GM12878 (cell line): ENCODE results near the gene RTEL1. TPM values are rescaled to one million over a fixed set of nuclear protein-coding genes. Genes with fewer than 3 reads are reported as not detected.

Experiments
- ATAC-seq: fragments of 200-7000 bp; cut with Tn5 transposase; 3 replicates; pipeline ENCODE4 v1.9.1; 2020; ENCODE audit warnings: mild to moderate bottlenecking, moderate library complexity
- BruUV-seq: library from RNA; stranded (reverse); fragments of 400-500 nt; replicated peaks from 2 replicates; lab custom pipeline; 2021; lab: Mats Ljungman, UMichigan
- CTCF ChIA-PET: fragments of 300-600 bp; sonication (Branson Sonifier 250); formaldehyde crosslinking; extraction: SDS; loops from one replicate; lab custom pipeline; 2021; ENCODE audit warnings: inconsistent platforms; lab: Yijun Ruan, JAX
- POLR2A ChIA-PET: fragments of 350-600 bp; formaldehyde crosslinking; extraction: SDS; loops from one replicate; lab custom pipeline; 2021; ENCODE audit warnings: inconsistent platforms; lab: Charles Lee
- RAD21 ChIA-PET: fragments of 300-600 bp; sonication (Branson Sonifier 250); formaldehyde crosslinking; loops from one replicate; lab custom pipeline; 2023; ENCODE audit warnings: antibody characterized with exemption; ENCODE audit not compliant: unreplicated experiment; lab: Charles Lee
- SMC1A ChIA-PET: fragments of 300-600 bp; sonication (Branson Sonifier 250); formaldehyde crosslinking; loops from one replicate; lab custom pipeline; 2023; ENCODE audit not compliant: unreplicated experiment, uncharacterized antibody; lab: Charles Lee
- DNase-seq: peaks from one replicate; pipeline ENCODE4 v3.0.0-alpha.2; 2011; ENCODE audit warnings: low read depth, low spot score
- FAIRE-seq: peaks from 3 replicates; lab custom pipeline; 2011; peaks lifted over from hg19 to GRCh38; lab: Jason Lieb, UNC
- H2AFZ ChIP-seq: 2 replicates; pipeline ENCODE4 v1.6.0; 2011; ENCODE audit warnings: low read depth, low read length, control low read depth; ENCODE audit not compliant: control insufficient read depth
- H3K27ac ChIP-seq: 2 replicates; pipeline ENCODE4 v1.5.1; 2011; ENCODE audit warnings: control low read depth; ENCODE audit not compliant: control insufficient read depth, insufficient read depth
- H3K27me3 ChIP-seq, 2 experiments: replicated peaks in 1 of 2; 2 replicates each; pipeline versions ENCODE4 v1.6.0 to v1.6.1; 2011; ENCODE audit warnings: low read length in 1 of 2; ENCODE audit not compliant: control insufficient read depth in 2 of 2, insufficient read depth in 2 of 2
- H3K36me3 ChIP-seq, 2 experiments: 2 replicates each; pipeline ENCODE4 v1.5.1; 2011; ENCODE audit warnings: low read length in 1 of 2; ENCODE audit not compliant: control insufficient read depth in 2 of 2, insufficient read depth in 2 of 2
- H3K4me1 ChIP-seq: 2 replicates; pipeline ENCODE4 v1.6.1; 2011; ENCODE audit warnings: mild to moderate bottlenecking, low read length, moderate library complexity, mixed read lengths; ENCODE audit not compliant: control insufficient read depth, insufficient read depth
- H3K4me2 ChIP-seq: 2 replicates; pipeline ENCODE4 v1.6.0; 2011; ENCODE audit warnings: control low read depth; ENCODE audit not compliant: control insufficient read depth, insufficient read depth
- H3K4me3 ChIP-seq: fragments of 200-600 bp; sonication (generic); 2 replicates; pipeline ENCODE4 v1.5.1; 2016
- H3K79me2 ChIP-seq: 2 replicates; pipeline ENCODE4 v1.6.0; 2011; ENCODE audit warnings: low read length; ENCODE audit not compliant: control insufficient read depth, insufficient read depth
- H3K9ac ChIP-seq: 2 replicates; pipeline ENCODE4 v1.8.0; 2011; ENCODE audit warnings: low read length, control low read depth, mixed read lengths; ENCODE audit not compliant: control insufficient read depth, insufficient read depth
- H3K9me3 ChIP-seq: replicated peaks from 3 replicates; pipeline ENCODE4 v1.5.1; 2011; ENCODE audit warnings: mild to moderate bottlenecking, low read length; ENCODE audit not compliant: control insufficient read depth, insufficient read depth
- H4K20me1 ChIP-seq: 2 replicates; pipeline ENCODE4 v1.6.0; 2011; ENCODE audit not compliant: control insufficient read depth, insufficient read depth
- BHLHE40 ChIP-seq, 2 experiments: fragments of 450-650 bp in 1 of 2; IDR thresholded peaks; 2 replicates each; pipeline ENCODE4 v1.6.1; 2011 to 2017; ENCODE audit warnings: low read depth in 2 of 2, borderline replicate concordance in 1 of 2, improper control_type of control experiment in 1 of 2, low read length in 1 of 2, mild to moderate bottlenecking in 1 of 2
- GATAD2B ChIP-seq: fragments of 450-650 bp; conservative IDR thresholded peaks from 2 replicates; pipeline ENCODE4 v1.6.1; 2017; ENCODE audit warnings: low read depth, mild to moderate bottlenecking, moderate library complexity
- KDM1A ChIP-seq: fragments of 200-600 bp; sonication (generic); IDR thresholded peaks from 2 replicates; pipeline ENCODE4 v1.6.1; 2016; ENCODE audit warnings: borderline replicate concordance
- LARP7 ChIP-seq: fragments of 450-650 bp; IDR thresholded peaks from 2 replicates; pipeline ENCODE4 v1.6.1; 2017; ENCODE audit warnings: mild to moderate bottlenecking
- MEF2B ChIP-seq: fragments of 450-650 bp; IDR thresholded peaks from 2 replicates; pipeline ENCODE4 v1.6.1; 2018; ENCODE audit warnings: mild to moderate bottlenecking, moderate library complexity; ENCODE audit not compliant: partially characterized antibody, poor library complexity, severe bottlenecking
- POLR2A ChIP-seq: IDR thresholded peaks from 2 replicates; pipeline ENCODE4 v1.6.1; 2011; ENCODE audit warnings: low read depth, mild to moderate bottlenecking, low read length
- POLR2AphosphoS2 ChIP-seq: IDR thresholded peaks from 2 replicates; pipeline ENCODE4 v1.6.1; 2011; ENCODE audit warnings: low read depth, mild to moderate bottlenecking, low read length, improper control_type of control experiment, moderate library complexity
- RAD51 ChIP-seq: fragments of 450-650 bp; IDR thresholded peaks from 2 replicates; pipeline ENCODE4 v1.6.1; 2016; ENCODE audit warnings: moderate library complexity, mild to moderate bottlenecking, inconsistent platforms
- SMAD1 ChIP-seq: fragments of 450-650 bp; IDR thresholded peaks from 2 replicates; pipeline ENCODE4 v1.6.1; 2018; ENCODE audit warnings: mild to moderate bottlenecking, low read depth; ENCODE audit not compliant: partially characterized antibody
- SP1 ChIP-seq: IDR thresholded peaks from one replicate; pipeline ENCODE4 v1.6.1; 2011; ENCODE audit warnings: low read depth, low read length
- SRF ChIP-seq, 2 experiments: IDR thresholded peaks; 2 replicates each; pipeline ENCODE4 v1.6.1; 2011; ENCODE audit warnings: low read depth in 2 of 2, low read length in 2 of 2, mild to moderate bottlenecking in 1 of 2, moderate library complexity in 1 of 2
- SUZ12 ChIP-seq: fragments of 200-600 bp; sonication (generic); IDR thresholded peaks from one replicate; pipeline ENCODE4 v1.6.1; 2018; ENCODE audit warnings: antibody characterized with exemption, mild to moderate bottlenecking; ENCODE audit not compliant: unreplicated experiment
- TARDBP ChIP-seq: IDR thresholded peaks from 2 replicates; pipeline ENCODE4 v1.6.1; 2016; ENCODE audit warnings: borderline replicate concordance
- TCF7 ChIP-seq: IDR thresholded peaks from 2 replicates; pipeline ENCODE4 v1.6.1; 2014; ENCODE audit warnings: antibody characterized with exemption, borderline replicate concordance
- YY1 ChIP-seq: IDR thresholded peaks from 2 replicates; pipeline ENCODE4 v1.6.1; 2011; ENCODE audit warnings: low read depth, mild to moderate bottlenecking, low read length
- ZNF207 ChIP-seq: fragments of 450-650 bp; IDR thresholded peaks from 2 replicates; pipeline ENCODE4 v1.6.1; 2014; ENCODE audit warnings: antibody characterized with exemption, mild to moderate bottlenecking, borderline replicate concordance
- ZSCAN29 ChIP-seq: fragments of 450-650 bp; IDR thresholded peaks from 2 replicates; pipeline ENCODE4 v1.6.1; 2017; ENCODE audit warnings: mild to moderate bottlenecking, moderate library complexity
- WGBS: methylation state at CpG from one replicate; pipeline ENCODE4 v1.1.6; 2016; ENCODE audit warnings: low lambda C conversion rate; ENCODE audit not compliant: insufficient replicate concordance, insufficient coverage; ENCODE audit errors: missing lambda C conversion rate; 5-methylcytosine and 5-hydroxymethylcytosine counted together
- in situ Hi-C: fragments of 300-500 bp; cut with MboI; formaldehyde crosslinking; loops from 9 replicates; pipeline ENCODE4 v1.14.3; 2018; ENCODE audit warnings: mixed read lengths
- intact Hi-C: fragments of 100-400 bp; cut with micrococcal nuclease; formaldehyde crosslinking; loops from one replicate; pipeline ENCODE4 v1.14.2; 2022; ENCODE audit not compliant: unreplicated experiment
- polyA plus RNA-seq, 11 experiments: library from polyadenylated mRNA; depleted of rRNA in 4 of 11; unstranded in 6 of 11; stranded (reverse) in 5 of 11; fragments of >200 nt; fragmentation: Nextera tagmentation in 4 of 11; fragmentation: Illumina TruSeq in 1 of 11; extraction: Ambion mirVana in 4 of 11; extraction: Trizol in 1 of 11; gene quantifications; 1 replicate in 1 of 11; 2 replicates in 10 of 11; pipeline versions ENCODE4 v1.2.1 to v1.2.3, GENCODE V29; 2011 to 2016; ENCODE audit warnings: inconsistent platforms in 2 of 11, missing spikeins in 2 of 11, low read depth in 1 of 11
- total RNA-seq, 4 experiments: library from RNA; depleted of rRNA in 3 of 4; stranded (reverse); fragments of >200 nt in 3 of 4; fragmentation: Illumina TruSeq in 1 of 4; extraction: Trizol in 1 of 4; gene quantifications; 2 replicates each; pipeline versions ENCODE4 v1.2.1 to v1.2.3, GENCODE V29; 2013 to 2021
- TF ChIP-seq, protein P1 (sequence below): fragments of 450-650 bp; conservative IDR thresholded peaks from 2 replicates; pipeline ENCODE4 v1.6.1; 2017; ENCODE audit warnings: mild to moderate bottlenecking, moderate library complexity
- TF ChIP-seq, protein P2 (sequence below): IDR thresholded peaks from 2 replicates; pipeline ENCODE4 v1.6.1; 2011; ENCODE audit warnings: low read depth, low read length, improper control_type of control experiment, borderline replicate concordance

RTEL1 gene
- total and polyA plus RNA-seq, 10 of the 15 experiments (the other 5 are each of a cell fraction or from before 2014, with no cell fraction given): 0.40 to 37.2 (median 15.6) TPM; not detected in 1

DNA sequence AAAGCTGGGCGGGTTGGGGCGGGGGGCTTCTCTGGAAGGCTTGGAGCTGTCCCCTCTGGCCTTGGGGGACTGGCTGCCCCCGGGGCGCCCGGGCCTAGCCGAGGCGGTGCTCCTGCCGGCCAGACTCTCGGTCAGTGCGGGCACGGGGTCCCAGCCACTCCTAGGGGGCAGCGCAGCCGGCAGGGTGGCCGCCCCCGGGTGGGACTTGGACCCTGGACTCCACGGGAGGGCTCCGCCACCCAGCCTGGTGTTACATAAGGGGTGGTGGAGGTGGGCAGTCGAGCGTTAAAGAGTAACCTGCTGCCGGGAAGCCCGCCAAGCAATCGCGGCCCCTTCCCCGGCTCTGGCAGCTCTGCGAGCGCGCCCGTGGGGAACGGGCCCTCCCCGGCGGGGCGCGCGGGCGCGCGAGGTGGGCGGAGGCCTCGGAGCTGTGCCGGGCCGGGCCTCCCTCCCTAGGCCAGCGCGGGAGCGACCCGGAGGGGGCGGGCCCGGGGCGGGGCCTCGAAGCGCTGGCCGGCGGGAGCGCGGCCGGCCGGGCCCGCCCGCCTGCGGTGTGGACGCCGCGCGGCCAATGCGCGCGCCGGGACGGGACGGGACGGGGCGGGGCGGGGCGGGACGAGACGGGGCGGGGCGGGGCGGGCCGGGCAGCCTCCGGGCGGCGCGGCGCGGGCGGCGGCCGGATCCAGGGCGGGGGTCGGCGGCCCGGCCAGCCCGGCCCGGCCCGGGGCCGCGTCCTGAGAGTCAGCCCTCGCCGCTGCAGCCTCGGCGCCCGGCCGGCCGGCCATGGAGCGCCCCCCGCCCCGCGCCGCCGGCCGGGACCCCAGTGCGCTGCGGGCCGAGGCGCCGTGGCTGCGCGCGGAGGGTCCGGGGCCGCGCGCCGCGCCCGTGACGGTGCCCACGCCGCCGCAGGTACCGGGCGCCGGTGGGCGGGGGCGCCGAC is 81.3 kb downstream of the RTEL1 start, which contains the start of gene SLC2A4RG (continued):
- TF ChIP-seq TARDBP (no peak), SRF (IDR thresholded peaks at IDR 0.05; ENCODE audit: low read depth in 2 of 2, low read length in 2 of 2) (no peak), GATAD2B (peak; percentile 67), RAD51 (no peak)
- TF ChIP-seq, protein P1, sequence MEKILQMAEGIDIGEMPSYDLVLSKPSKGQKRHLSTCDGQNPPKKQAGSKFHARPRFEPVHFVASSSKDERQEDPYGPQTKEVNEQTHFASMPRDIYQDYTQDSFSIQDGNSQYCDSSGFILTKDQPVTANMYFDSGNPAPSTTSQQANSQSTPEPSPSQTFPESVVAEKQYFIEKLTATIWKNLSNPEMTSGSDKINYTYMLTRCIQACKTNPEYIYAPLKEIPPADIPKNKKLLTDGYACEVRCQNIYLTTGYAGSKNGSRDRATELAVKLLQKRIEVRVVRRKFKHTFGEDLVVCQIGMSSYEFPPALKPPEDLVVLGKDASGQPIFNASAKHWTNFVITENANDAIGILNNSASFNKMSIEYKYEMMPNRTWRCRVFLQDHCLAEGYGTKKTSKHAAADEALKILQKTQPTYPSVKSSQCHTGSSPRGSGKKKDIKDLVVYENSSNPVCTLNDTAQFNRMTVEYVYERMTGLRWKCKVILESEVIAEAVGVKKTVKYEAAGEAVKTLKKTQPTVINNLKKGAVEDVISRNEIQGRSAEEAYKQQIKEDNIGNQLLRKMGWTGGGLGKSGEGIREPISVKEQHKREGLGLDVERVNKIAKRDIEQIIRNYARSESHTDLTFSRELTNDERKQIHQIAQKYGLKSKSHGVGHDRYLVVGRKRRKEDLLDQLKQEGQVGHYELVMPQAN: 0 out of 2 replicates have a peak, but pooled peaks have one; percentile 25
- TF ChIP-seq, all 136 proteins: peak for 7

DNA sequence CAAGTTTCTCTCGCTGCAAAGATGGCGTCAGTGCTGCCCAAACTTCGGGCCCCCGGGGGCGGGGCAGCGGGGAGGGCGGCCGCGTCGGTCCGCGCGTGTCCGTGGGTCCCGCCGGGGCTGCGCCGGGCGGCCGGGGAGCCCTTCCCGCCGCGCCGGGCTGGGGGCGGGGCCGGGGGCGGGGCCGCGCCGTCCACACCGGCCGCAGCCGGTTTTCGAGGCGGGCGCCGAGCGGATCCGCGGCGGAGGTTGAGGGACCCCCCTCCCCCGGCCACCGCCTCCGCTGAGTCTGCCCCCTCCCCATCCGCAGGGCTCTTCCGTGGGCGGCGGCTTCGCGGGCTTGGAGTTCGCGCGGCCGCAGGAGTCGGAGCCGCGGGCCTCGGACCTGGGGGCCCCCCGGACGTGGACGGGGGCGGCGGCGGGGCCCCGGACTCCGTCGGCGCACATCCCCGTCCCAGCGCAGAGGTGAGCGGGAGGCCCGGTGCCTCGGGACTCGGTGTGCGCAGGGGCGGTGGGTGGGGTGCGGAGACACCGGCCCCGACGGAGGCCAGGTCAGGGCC is 82.0 kb downstream of the RTEL1 start:
- ChIA-PET POLR2A (no interaction called here), CTCF (interaction anchor here (1.5 kb wide), 2 partner anchors 33 to 46 kb away, joined by 4 to 5 read pairs; no protein-coding TSS in a partner anchor)
- TF ChIP-seq KDM1A (no peak), GATAD2B (no peak), SRF (IDR thresholded peaks at IDR 0.05; ENCODE audit: low read depth in 2 of 2, low read length in 2 of 2) (no peak), MEF2B (no peak), ZSCAN29 (peak; percentile 87; the same call in 1 of the 2 replicates), POLR2A (peak; percentile 66), YY1 (peak; percentile 88), BHLHE40 (IDR thresholded peaks at IDR 0.05; ENCODE audit: borderline replicate concordance in 1 of 2, low read depth in 2 of 2, low read length in 1 of 2) (peak in 1 of 2 experiments; percentile 29; a peak in 1 of 4 replicates), POLR2AphosphoS2 (no peak), SMAD1 (no peak), ZNF207 (no peak), LARP7 (peak; percentile 61; the same call in 1 of the 2 replicates), TCF7 (no peak), SP1 (no peak), SUZ12 (no peak)
- TF ChIP-seq, protein P2, sequence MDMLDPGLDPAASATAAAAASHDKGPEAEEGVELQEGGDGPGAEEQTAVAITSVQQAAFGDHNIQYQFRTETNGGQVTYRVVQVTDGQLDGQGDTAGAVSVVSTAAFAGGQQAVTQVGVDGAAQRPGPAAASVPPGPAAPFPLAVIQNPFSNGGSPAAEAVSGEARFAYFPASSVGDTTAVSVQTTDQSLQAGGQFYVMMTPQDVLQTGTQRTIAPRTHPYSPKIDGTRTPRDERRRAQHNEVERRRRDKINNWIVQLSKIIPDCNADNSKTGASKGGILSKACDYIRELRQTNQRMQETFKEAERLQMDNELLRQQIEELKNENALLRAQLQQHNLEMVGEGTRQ: no peak

More for the DNA sequence above, 82.0 kb downstream of the RTEL1 start:
- H3K79me2 ChIP-seq: peaks cover 17% of the 10 kb centered on the region
- ATAC-seq (no peak), FAIRE-seq (no peak), DNase-seq (no peak)
- H3K9ac ChIP-seq: peak overlapping the region; percentile 77
- H3K4me1 ChIP-seq: peaks cover 33% of the 10 kb centered on the region
- intact Hi-C loops: no loop called here
- peak overlapping the region; percentile 76 for H3K4me3 ChIP-seq
- ChIA-PET SMC1A (interaction anchor here (0.7 to 1.7 kb wide), 3 partner anchors 21 to 40 kb away, joined by 3 to 6 read pairs (median 5); partner anchors contain the start of genes ARFRP1 and ZGPAT), RAD21 (interaction anchor here (0.9 to 1.6 kb wide), 3 partner anchors 33 to 203 kb away, joined by 3 to 6 read pairs (median 5); partner anchors contain the start of genes ARFRP1, PTK6 and ZGPAT)
- no peaks in the 10 kb centered on the region for H3K27me3 ChIP-seq
- H4K20me1 ChIP-seq: no peaks in the 10 kb centered on the region
- H3K27ac ChIP-seq: peak overlapping the region; percentile 72
- peak overlapping the region; percentile 90 for H3K4me2 ChIP-seq
- no TSS peak for BruUV-seq
- H3K36me3 ChIP-seq: peaks cover 5 to 12% of the 10 kb centered on the region in 2 experiments; a peak in 3 of 4 replicates
- WGBS: 1% methylated on average over 26 of the region's 80 CpGs
- peak overlapping the region; percentile 37 for H2AFZ ChIP-seq
- in situ Hi-C loops: no loop called here
- no peaks in the 10 kb centered on the region for H3K9me3 ChIP-seq
